Esophagus muscularis mucosa (tissue), 4 donors: ENCODE measurements around the gene SP100. TPM values are rescaled to one million over a fixed set of nuclear protein-coding genes. Genes with fewer than 3 reads are reported as not detected.
"Not testable (repeated sequence)": the region's sequence is repeated elsewhere in the genome, so short reads cannot be mapped to it uniquely, and the experiment has no call there.

ENCODE experiments used
- DNase-seq: peaks from one replicate; pipeline ENCODE4 v3.0.0-alpha.2; 2017; ENCODE audit errors: extremely low spot score
- H3K27ac ChIP-seq, 4 donors: fragments of 200-600 bp; sonication (generic); replicated peaks in 1 of 4; 1 replicate in 3 of 4; 2 replicates in 1 of 4; pipeline ENCODE4 v1.5.1; 2016 to 2019; ENCODE audit warnings: mild to moderate bottlenecking in 1 of 4
- H3K27me3 ChIP-seq, 4 donors: fragments of 200-600 bp; sonication (generic); one replicate each; pipeline versions ENCODE4 v1.5.1 to v1.6.0; 2016 to 2019
- H3K36me3 ChIP-seq, 4 donors: fragments of 200-600 bp; sonication (generic); one replicate each; pipeline ENCODE4 v1.5.1; 2016 to 2019
- H3K4me1 ChIP-seq, 4 donors: fragments of 200-600 bp; sonication (generic); one replicate each; pipeline ENCODE4 v1.5.1; 2016 to 2019
- H3K4me3 ChIP-seq, 4 donors: fragments of 200-600 bp; sonication (generic); 1 replicate in 2 of 4; 2 replicates in 2 of 4; pipeline ENCODE4 v1.5.1; 2016 to 2019; ENCODE audit warnings: mild to moderate bottlenecking in 4 of 4, moderate library complexity in 1 of 4
- H3K9me3 ChIP-seq, 4 donors: fragments of 200-600 bp; sonication (generic); 1 replicate in 3 of 4; 2 replicates in 1 of 4; pipeline ENCODE4 v1.5.1; 2016 to 2019
- CTCF ChIP-seq, 3 experiments: fragments of 200-600 bp in 2 of 3; fragments of 450-650 bp in 1 of 3; sonication (generic) in 2 of 3; IDR thresholded peaks; one replicate each; pipeline ENCODE4 v1.5.1; 2017 to 2019; ENCODE audit warnings: antibody characterized with exemption in 3 of 3, mild to moderate bottlenecking in 2 of 3, moderate library complexity in 1 of 3
- EP300 ChIP-seq: sonication (generic); formaldehyde crosslinking; IDR thresholded peaks from one replicate; pipeline ENCODE4 v1.6.1; 2017; ENCODE audit warnings: antibody characterized with exemption
- POLR2A ChIP-seq: fragments of 450-650 bp; IDR thresholded peaks from one replicate; pipeline ENCODE4 v1.6.1; 2017; ENCODE audit warnings: antibody characterized with exemption, moderate library complexity, mild to moderate bottlenecking, low read depth
- POLR2AphosphoS5 ChIP-seq, 2 donors: sonication (generic); formaldehyde crosslinking; IDR thresholded peaks; one replicate each; pipeline ENCODE4 v1.6.1; 2017; ENCODE audit warnings: antibody characterized with exemption in 2 of 2
- WGBS: methylation state at CpG from one replicate; pipeline ENCODE4 v1.1.5; 2018; 5-methylcytosine and 5-hydroxymethylcytosine counted together
- intact Hi-C: fragments of 100-400 bp; cut with DNase I; formaldehyde crosslinking; loops from one replicate; pipeline ENCODE4 v1.15.1; 2023
- total RNA-seq, 4 donors: library from RNA; depleted of rRNA; stranded (reverse); fragments of >200 nt; gene quantifications; one replicate each; pipeline versions ENCODE4 v1.1.0 to v1.2.1, GENCODE V29; 2016

The SP100 gene
- total RNA-seq, 4 donors from 2014 or later = 83.8 to 95.5 (median 92.1) TPM

GRCh38 chr2:230400041-230400440, 16.0 kb upstream of the SP100 start:
- WGBS = 95% methylated on average over 7 of the region's 7 CpGs
- no peak overlapping the region for H3K27ac ChIP-seq
- H3K4me3 ChIP-seq = no peak overlapping the region
- H3K4me1 ChIP-seq = no peaks in the 10 kb centered on the region
- no peaks in the 10 kb centered on the region for H3K27me3 ChIP-seq
- intact Hi-C loops = no loop called here
- H3K36me3 ChIP-seq = peaks cover 0 to 54% (median 36%) of the 10 kb centered on the region in 4 donors
- TF ChIP-seq EP300 = no peak
- TF ChIP-seq POLR2A = no peak
- TF ChIP-seq POLR2AphosphoS5 (IDR thresholded peaks at IDR 0.05) = no peak
- TF ChIP-seq CTCF (IDR thresholded peaks at IDR 0.05) = no peak
- H3K9me3 ChIP-seq = peaks cover 0 to 9% (median 0%) of the 10 kb centered on the region in 4 donors
- DNase-seq = peak; percentile 90

- Histone ChIP-seq H3K4me1 (no peaks in the 10 kb centered on the region), H3K27ac (no peak overlapping the region), H3K27me3 (no peaks in the 10 kb centered on the region), H3K4me3 (no peak overlapping the region), H3K36me3 (peaks cover 0 to 53% (median 33%) of the 10 kb centered on the region in 4 donors), H3K9me3 (peaks cover 0 to 9% (median 0%) of the 10 kb centered on the region in 4 donors)
- intact Hi-C loops = no loop called here
- DNase-seq = peak; percentile 47
- WGBS = 67% methylated on average over 5 of the region's 5 CpGs
- no peak for TF ChIP-seq EP300
- no peak for TF ChIP-seq POLR2AphosphoS5 (IDR thresholded peaks at IDR 0.05)
- no peak for TF ChIP-seq POLR2A
- no peak for TF ChIP-seq CTCF (IDR thresholded peaks at IDR 0.05)
These were observed 15.5 kb upstream of the SP100 start for GRCh38 chr2:230400454-230400853.

- WGBS = no CpG with 5 or more reads among the region's 6 CpGs
- H3K9me3 ChIP-seq, DNase-seq, intact Hi-C loops, H3K27ac ChIP-seq, H3K4me3 ChIP-seq, H3K4me1 ChIP-seq, H3K27me3 ChIP-seq: not testable (repeated sequence)
- peaks cover 0 to 47% (median 28%) of the 10 kb centered on the region in 4 donors for H3K36me3 ChIP-seq
These were observed 15.0 kb upstream of the SP100 start for GRCh38 chr2:230401026-230401425.

GRCh38 chr2:230403746-230404145, 12.3 kb upstream of the SP100 start:
- Histone ChIP-seq H3K4me3 (no peak overlapping the region), H3K36me3 (peaks cover 0 to 42% (median 24%) of the 10 kb centered on the region in 4 donors), H3K4me1 (peaks cover 6 to 8% (median 7%) of the 10 kb centered on the region in 4 donors), H3K27me3 (no peaks in the 10 kb centered on the region), H3K9me3 (no peaks in the 10 kb centered on the region), H3K27ac (no peak overlapping the region)
- no peak for TF ChIP-seq POLR2AphosphoS5 (IDR thresholded peaks at IDR 0.05)
- TF ChIP-seq POLR2A = no peak
- no peak for TF ChIP-seq CTCF (IDR thresholded peaks at IDR 0.05)
- no peak for TF ChIP-seq EP300
- DNase-seq = peak; percentile 62
- intact Hi-C loops = no loop called here
- WGBS = 86% methylated on average over 3 of the region's 7 CpGs

GRCh38 chr2:230405824-230406223, 10.2 kb upstream of the SP100 start:
- TF ChIP-seq CTCF (IDR thresholded peaks at IDR 0.05) (no peak), POLR2A (no peak), POLR2AphosphoS5 (IDR thresholded peaks at IDR 0.05) (no peak), EP300 (no peak)
- Histone ChIP-seq H3K36me3 (peaks cover 0 to 28% (median 16%) of the 10 kb centered on the region in 4 donors), H3K27me3 (no peaks in the 10 kb centered on the region), H3K4me3 (no peak overlapping the region), H3K4me1 (peaks cover 19 to 24% (median 23%) of the 10 kb centered on the region in 4 donors), H3K9me3 (no peaks in the 10 kb centered on the region), H3K27ac (no peak overlapping the region)
- intact Hi-C loops = no loop called here
- peak; percentile 26 for DNase-seq
- WGBS = 92% methylated on average over 3 of the region's 3 CpGs
